GM23338 (cell line): ENCODE measurements around the gene CYP2J2. TPM values are rescaled to one million over a fixed set of nuclear protein-coding genes. Genes with fewer than 3 reads are reported as not detected.
A peak's percentile ranks its signal among the peaks of the same experiment; 100 is the strongest.

ENCODE experiments used
- ATAC-seq: fragments of 200-7000 bp; cut with Tn5 transposase; 3 replicates; pipeline ENCODE4 v1.9.1; 2020
- DNase-seq: peaks from one replicate; pipeline ENCODE4 v3.0.0-alpha.2; 2015; ENCODE audit warnings: low spot score
- H2AFZ ChIP-seq: fragments of 200-600 bp; sonication (generic); 2 replicates; pipeline ENCODE4 v1.8.0; 2016; ENCODE audit warnings: antibody characterized with exemption, mild to moderate bottlenecking, moderate library complexity
- H3F3A ChIP-seq: fragments of 200-600 bp; sonication (generic); replicated peaks from 2 replicates; pipeline ENCODE4 v1.8.0; 2017; ENCODE audit warnings: antibody characterized with exemption, mixed run types, low read depth
- H3K27ac ChIP-seq: fragments of 200-600 bp; sonication (generic); 2 replicates; pipeline ENCODE4 v1.6.1; 2016; ENCODE audit warnings: low read depth
- H3K27me3 ChIP-seq: fragments of 200-600 bp; sonication (generic); 2 replicates; pipeline ENCODE4 v1.8.0; 2016; ENCODE audit warnings: mild to moderate bottlenecking, mixed run types, moderate library complexity; ENCODE audit not compliant: insufficient read depth
- H3K36me3 ChIP-seq: fragments of 200-600 bp; sonication (generic); 2 replicates; pipeline ENCODE4 v1.8.0; 2016; ENCODE audit warnings: mild to moderate bottlenecking; ENCODE audit not compliant: insufficient read depth
- H3K4me1 ChIP-seq: fragments of 200-600 bp; sonication (generic); 2 replicates; pipeline ENCODE4 v1.8.0; 2016; ENCODE audit warnings: mild to moderate bottlenecking, moderate library complexity; ENCODE audit not compliant: insufficient read depth
- H3K4me2 ChIP-seq: fragments of 200-600 bp; sonication (generic); 2 replicates; pipeline ENCODE4 v1.7.1; 2017; ENCODE audit warnings: mixed run types
- H3K4me3 ChIP-seq: fragments of 200-600 bp; sonication (generic); 2 replicates; pipeline ENCODE4 v1.6.1; 2016; ENCODE audit warnings: mixed run types
- H3K79me2 ChIP-seq: fragments of 200-600 bp; sonication (generic); replicated peaks from 2 replicates; pipeline ENCODE4 v1.8.0; 2017; ENCODE audit warnings: mild to moderate bottlenecking; ENCODE audit not compliant: insufficient read depth
- H3K9me2 ChIP-seq: fragments of 200-600 bp; sonication (generic); 2 replicates; pipeline ENCODE4 v1.8.0; 2017; ENCODE audit not compliant: insufficient read depth
- H4K20me1 ChIP-seq: fragments of 200-600 bp; sonication (generic); replicated peaks from 2 replicates; pipeline ENCODE4 v1.8.0; 2017; ENCODE audit warnings: mild to moderate bottlenecking; ENCODE audit not compliant: insufficient read depth
- H3K27ac Mint-ChIP-seq: 2 replicates; pipeline ENCODE4 v1.8.0; 2020; ENCODE audit warnings: inconsistent platforms, mild to moderate bottlenecking, moderate library complexity, mixed read lengths
- H3K27me3 Mint-ChIP-seq: 3 replicates; pipeline ENCODE4 v1.8.0; 2022; ENCODE audit warnings: low read depth, mild to moderate bottlenecking, moderate library complexity, mixed read lengths, inconsistent platforms; ENCODE audit not compliant: insufficient read depth, poor library complexity
- H3K36me3 Mint-ChIP-seq: 3 replicates; pipeline ENCODE4 v1.8.0; 2021; ENCODE audit warnings: low read depth, mild to moderate bottlenecking, inconsistent platforms, moderate library complexity, mixed read lengths
- H3K4me1 Mint-ChIP-seq: 3 replicates; pipeline ENCODE4 v1.8.0; 2020; ENCODE audit warnings: mild to moderate bottlenecking, inconsistent platforms, mixed read lengths
- H3K4me3 Mint-ChIP-seq: 3 replicates; pipeline ENCODE4 v1.8.0; 2021; ENCODE audit warnings: moderate library complexity, mild to moderate bottlenecking, inconsistent platforms, mixed read lengths
- H3K9me3 Mint-ChIP-seq: 3 replicates; pipeline ENCODE4 v1.8.0; 2020; ENCODE audit warnings: moderate library complexity, mild to moderate bottlenecking, inconsistent platforms, mixed read lengths
- CREB1 ChIP-seq: fragments of 250-450 bp; sonication (Bioruptor Pico); IDR thresholded peaks from 2 replicates; pipeline ENCODE4 v1.5.0; 2020; ENCODE audit warnings: low read depth, mild to moderate bottlenecking, moderate library complexity
- ETS1 ChIP-seq: IDR thresholded peaks from 2 replicates; pipeline ENCODE4 v1.6.1; 2016; ENCODE audit warnings: antibody characterized with exemption
- EZH2 ChIP-seq: fragments of 200-600 bp; sonication (generic); IDR thresholded peaks from one replicate; pipeline ENCODE4 v1.8.0; 2017; ENCODE audit warnings: antibody characterized with exemption, mild to moderate bottlenecking, low read depth; ENCODE audit not compliant: unreplicated experiment
- EZH2phosphoT487 ChIP-seq: fragments of 200-600 bp; sonication (generic); IDR thresholded peaks from one replicate; pipeline ENCODE4 v1.8.1; 2018; ENCODE audit warnings: antibody characterized with exemption; ENCODE audit not compliant: unreplicated experiment
- JUNB ChIP-seq: IDR thresholded peaks from one replicate; pipeline ENCODE4 v1.6.1; 2016; ENCODE audit warnings: antibody characterized with exemption; ENCODE audit not compliant: unreplicated experiment
- NANOG ChIP-seq: IDR thresholded peaks from 2 replicates; pipeline ENCODE4 v1.6.1; 2016; ENCODE audit warnings: antibody characterized with exemption, borderline replicate concordance
- POLR2AphosphoS5 ChIP-seq: IDR thresholded peaks from 2 replicates; pipeline ENCODE4 v1.6.1; 2016; ENCODE audit warnings: antibody characterized with exemption, low read depth
- STAT1 ChIP-seq: IDR thresholded peaks from one replicate; pipeline ENCODE4 v1.6.1; 2016; ENCODE audit warnings: antibody characterized with exemption; ENCODE audit not compliant: unreplicated experiment
- ZNF114 ChIP-seq: fragments of 250-450 bp; sonication (Bioruptor Pico); IDR thresholded peaks from 2 replicates; pipeline ENCODE4 v1.5.0; 2020; ENCODE audit warnings: mild to moderate bottlenecking, moderate library complexity
- ZNF331 ChIP-seq: fragments of 250-450 bp; sonication (Bioruptor Pico); IDR thresholded peaks from 2 replicates; pipeline ENCODE4 v1.5.0; 2020; ENCODE audit warnings: low read depth, mild to moderate bottlenecking, moderate library complexity
- ZNF462 ChIP-seq: fragments of 250-450 bp; sonication (Bioruptor Pico); IDR thresholded peaks from 2 replicates; pipeline ENCODE4 v1.5.0; 2020; ENCODE audit warnings: mild to moderate bottlenecking, moderate library complexity
- polyA plus RNA-seq: library from polyadenylated mRNA; unstranded; fragments of >200 nt; fragmentation: Nextera tagmentation; extraction: Ambion mirVana; gene quantifications from 2 replicates; pipeline ENCODE4 v1.2.1, GENCODE V29; 2016
- total RNA-seq: library from RNA; depleted of rRNA; stranded (reverse); fragments of >200 nt; shearing (Covaris generic); gene quantifications from 2 replicates; pipeline ENCODE4 v1.2.3, GENCODE V29; 2014
- TF ChIP-seq, protein P1 (sequence below): IDR thresholded peaks from one replicate; pipeline ENCODE4 v1.6.1; 2018; ENCODE audit warnings: antibody characterized with exemption; ENCODE audit not compliant: unreplicated experiment
- TF ChIP-seq, protein P2 (sequence below), 2 experiments: fragments of 200-600 bp in 1 of 2; sonication (generic) in 1 of 2; conservative IDR thresholded peaks; 2 replicates each; pipeline versions ENCODE4 v1.5.1 to v1.6.1; 2016 to 2017; ENCODE audit warnings: antibody characterized with exemption in 2 of 2, low read depth in 2 of 2, mild to moderate bottlenecking in 2 of 2, moderate library complexity in 1 of 2

CYP2J2 gene
- total and polyA plus RNA-seq, 2 experiments from 2014 or later = 1.4 to 1.5 TPM

DNA sequence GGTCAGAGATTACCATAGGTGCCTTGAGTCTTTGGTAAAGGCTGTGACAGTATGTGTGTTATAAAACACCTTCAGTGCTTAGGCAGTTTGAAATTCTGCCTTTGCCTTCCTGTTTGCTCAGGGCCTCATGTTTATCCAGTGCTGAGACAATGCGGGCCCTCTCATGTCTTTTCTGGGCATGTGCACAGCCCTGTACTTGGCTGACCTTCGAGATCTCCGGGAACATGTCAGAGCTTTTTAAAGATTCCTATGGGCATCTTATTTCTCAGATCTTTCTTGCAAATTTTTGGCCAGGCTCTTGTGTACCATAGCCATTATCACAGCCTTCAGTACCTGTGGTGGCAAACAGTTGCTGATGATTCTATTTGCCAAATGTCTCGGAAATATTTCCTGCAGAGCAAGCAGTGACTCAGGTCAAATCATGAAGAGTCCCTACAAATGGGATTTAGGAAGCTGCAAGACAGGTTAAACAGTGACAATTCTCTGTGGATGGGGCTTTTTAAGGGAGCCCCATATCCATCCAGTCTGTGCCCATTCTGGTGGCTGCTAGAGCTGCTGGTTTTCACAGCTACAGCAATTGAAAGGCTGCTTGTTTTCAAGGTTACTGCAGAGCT, 69.7 kb downstream of the CYP2J2 start:
- H3K9me2 ChIP-seq = no peaks in the 10 kb centered on the region
- no peak for TF ChIP-seq NANOG
- TF ChIP-seq JUNB = no peak
- no peak for TF ChIP-seq ZNF331
- TF ChIP-seq, protein P1, sequence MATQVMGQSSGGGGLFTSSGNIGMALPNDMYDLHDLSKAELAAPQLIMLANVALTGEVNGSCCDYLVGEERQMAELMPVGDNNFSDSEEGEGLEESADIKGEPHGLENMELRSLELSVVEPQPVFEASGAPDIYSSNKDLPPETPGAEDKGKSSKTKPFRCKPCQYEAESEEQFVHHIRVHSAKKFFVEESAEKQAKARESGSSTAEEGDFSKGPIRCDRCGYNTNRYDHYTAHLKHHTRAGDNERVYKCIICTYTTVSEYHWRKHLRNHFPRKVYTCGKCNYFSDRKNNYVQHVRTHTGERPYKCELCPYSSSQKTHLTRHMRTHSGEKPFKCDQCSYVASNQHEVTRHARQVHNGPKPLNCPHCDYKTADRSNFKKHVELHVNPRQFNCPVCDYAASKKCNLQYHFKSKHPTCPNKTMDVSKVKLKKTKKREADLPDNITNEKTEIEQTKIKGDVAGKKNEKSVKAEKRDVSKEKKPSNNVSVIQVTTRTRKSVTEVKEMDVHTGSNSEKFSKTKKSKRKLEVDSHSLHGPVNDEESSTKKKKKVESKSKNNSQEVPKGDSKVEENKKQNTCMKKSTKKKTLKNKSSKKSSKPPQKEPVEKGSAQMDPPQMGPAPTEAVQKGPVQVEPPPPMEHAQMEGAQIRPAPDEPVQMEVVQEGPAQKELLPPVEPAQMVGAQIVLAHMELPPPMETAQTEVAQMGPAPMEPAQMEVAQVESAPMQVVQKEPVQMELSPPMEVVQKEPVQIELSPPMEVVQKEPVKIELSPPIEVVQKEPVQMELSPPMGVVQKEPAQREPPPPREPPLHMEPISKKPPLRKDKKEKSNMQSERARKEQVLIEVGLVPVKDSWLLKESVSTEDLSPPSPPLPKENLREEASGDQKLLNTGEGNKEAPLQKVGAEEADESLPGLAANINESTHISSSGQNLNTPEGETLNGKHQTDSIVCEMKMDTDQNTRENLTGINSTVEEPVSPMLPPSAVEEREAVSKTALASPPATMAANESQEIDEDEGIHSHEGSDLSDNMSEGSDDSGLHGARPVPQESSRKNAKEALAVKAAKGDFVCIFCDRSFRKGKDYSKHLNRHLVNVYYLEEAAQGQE = no peak
- no peak for TF ChIP-seq POLR2AphosphoS5
- no peak for TF ChIP-seq STAT1
- no peak for TF ChIP-seq CREB1 (CRISPR knock-in tag)
- no peak for TF ChIP-seq ZNF462
- TF ChIP-seq, protein P2, sequence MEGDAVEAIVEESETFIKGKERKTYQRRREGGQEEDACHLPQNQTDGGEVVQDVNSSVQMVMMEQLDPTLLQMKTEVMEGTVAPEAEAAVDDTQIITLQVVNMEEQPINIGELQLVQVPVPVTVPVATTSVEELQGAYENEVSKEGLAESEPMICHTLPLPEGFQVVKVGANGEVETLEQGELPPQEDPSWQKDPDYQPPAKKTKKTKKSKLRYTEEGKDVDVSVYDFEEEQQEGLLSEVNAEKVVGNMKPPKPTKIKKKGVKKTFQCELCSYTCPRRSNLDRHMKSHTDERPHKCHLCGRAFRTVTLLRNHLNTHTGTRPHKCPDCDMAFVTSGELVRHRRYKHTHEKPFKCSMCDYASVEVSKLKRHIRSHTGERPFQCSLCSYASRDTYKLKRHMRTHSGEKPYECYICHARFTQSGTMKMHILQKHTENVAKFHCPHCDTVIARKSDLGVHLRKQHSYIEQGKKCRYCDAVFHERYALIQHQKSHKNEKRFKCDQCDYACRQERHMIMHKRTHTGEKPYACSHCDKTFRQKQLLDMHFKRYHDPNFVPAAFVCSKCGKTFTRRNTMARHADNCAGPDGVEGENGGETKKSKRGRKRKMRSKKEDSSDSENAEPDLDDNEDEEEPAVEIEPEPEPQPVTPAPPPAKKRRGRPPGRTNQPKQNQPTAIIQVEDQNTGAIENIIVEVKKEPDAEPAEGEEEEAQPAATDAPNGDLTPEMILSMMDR (conservative IDR thresholded peaks at IDR 0.05; ENCODE audit: low read depth in 2 of 2) = no peak
- no peak for TF ChIP-seq EZH2phosphoT487
- TF ChIP-seq EZH2 = no peak
- no peak for TF ChIP-seq ZNF114
- no peak for TF ChIP-seq ETS1
- H3K36me3 Mint-ChIP-seq = peaks cover 16% of the 10 kb centered on the region
- H3K27me3 Mint-ChIP-seq = no peaks in the 10 kb centered on the region
- peaks cover 4% of the 10 kb centered on the region; the same call in 1 of the 2 replicates for H3K4me1 ChIP-seq
- H3K9me3 Mint-ChIP-seq = peaks cover 2% of the 10 kb centered on the region; the same call in 1 of the 3 replicates
- H3K27ac ChIP-seq = no peak overlapping the region
- H2AFZ ChIP-seq = no peak overlapping the region
- H3K36me3 ChIP-seq = no peaks in the 10 kb centered on the region
- no peak overlapping the region for H3K4me2 ChIP-seq
- ATAC-seq (peak; percentile 41), DNase-seq (no peak)
- peak overlapping the region; percentile 71 for H3K27ac Mint-ChIP-seq
- H3K27me3 ChIP-seq = no peaks in the 10 kb centered on the region
- H3K79me2 ChIP-seq = 0 out of 2 replicates have a peak, but pooled peaks cover 7% of the 10 kb centered on the region
- H3K4me3 Mint-ChIP-seq = no peak overlapping the region
- no peaks in the 10 kb centered on the region for H3F3A ChIP-seq
- no peaks in the 10 kb centered on the region for H4K20me1 ChIP-seq
- no peak overlapping the region for H3K4me3 ChIP-seq
- H3K4me1 Mint-ChIP-seq = peaks cover 8% of the 10 kb centered on the region; the same call in 2 of the 3 replicates
